HL-60 (cell line): ENCODE data around the gene GAMT.
A peak's percentile ranks its signal among the peaks of the same experiment; 100 is the strongest.
"Not testable (repeated sequence)": the region's sequence is repeated elsewhere in the genome, so short reads cannot be mapped to it uniquely, and the experiment has no call there.

Experiments used
- DNase-seq, 2 experiments: peaks; one replicate each; pipeline ENCODE4 v3.0.0-alpha.2; 2010 to 2020; ENCODE audit warnings: low read depth in 1 of 2, low spot score in 1 of 2
- H3K27ac ChIP-seq: fragments of 250-450 bp; sonication (Bioruptor Pico); replicated peaks from 2 replicates; pipeline ENCODE4 v1.5.1; 2020; ENCODE audit warnings: mild to moderate bottlenecking, moderate library complexity
- H3K27me3 ChIP-seq: fragments of 250-450 bp; sonication (Bioruptor Pico); 2 replicates; pipeline ENCODE4 v1.5.1; 2021; ENCODE audit warnings: mild to moderate bottlenecking, moderate library complexity; ENCODE audit not compliant: insufficient read depth, poor library complexity, severe bottlenecking
- H3K4me3 ChIP-seq: replicated peaks from 2 replicates; pipeline ENCODE4 v1.5.1; 2011; ENCODE audit warnings: mild to moderate bottlenecking, control low read depth, low read length; ENCODE audit not compliant: insufficient read depth
- GABPA ChIP-seq: IDR thresholded peaks from 2 replicates; pipeline ENCODE4 v1.6.1; 2012; ENCODE audit warnings: low read depth
- POLR2AphosphoS5 ChIP-seq: IDR thresholded peaks from 2 replicates; pipeline ENCODE4 v1.6.1; 2012; ENCODE audit warnings: low read depth
- SPI1 ChIP-seq: IDR thresholded peaks from 2 replicates; pipeline ENCODE4 v1.6.1; 2012; ENCODE audit warnings: low read depth, mild to moderate bottlenecking, borderline replicate concordance
- TF ChIP-seq, protein P1 (sequence below): IDR thresholded peaks from one replicate; pipeline ENCODE4 v1.5.1; 2011; ENCODE audit warnings: low read length, control low read depth, inconsistent platforms; ENCODE audit not compliant: insufficient read depth
- TF ChIP-seq, protein P2 (sequence below): IDR thresholded peaks from 2 replicates; pipeline ENCODE4 v1.6.1; 2012; ENCODE audit warnings: low read depth; ENCODE audit not compliant: insufficient replicate concordance

Gene GAMT

DNA sequence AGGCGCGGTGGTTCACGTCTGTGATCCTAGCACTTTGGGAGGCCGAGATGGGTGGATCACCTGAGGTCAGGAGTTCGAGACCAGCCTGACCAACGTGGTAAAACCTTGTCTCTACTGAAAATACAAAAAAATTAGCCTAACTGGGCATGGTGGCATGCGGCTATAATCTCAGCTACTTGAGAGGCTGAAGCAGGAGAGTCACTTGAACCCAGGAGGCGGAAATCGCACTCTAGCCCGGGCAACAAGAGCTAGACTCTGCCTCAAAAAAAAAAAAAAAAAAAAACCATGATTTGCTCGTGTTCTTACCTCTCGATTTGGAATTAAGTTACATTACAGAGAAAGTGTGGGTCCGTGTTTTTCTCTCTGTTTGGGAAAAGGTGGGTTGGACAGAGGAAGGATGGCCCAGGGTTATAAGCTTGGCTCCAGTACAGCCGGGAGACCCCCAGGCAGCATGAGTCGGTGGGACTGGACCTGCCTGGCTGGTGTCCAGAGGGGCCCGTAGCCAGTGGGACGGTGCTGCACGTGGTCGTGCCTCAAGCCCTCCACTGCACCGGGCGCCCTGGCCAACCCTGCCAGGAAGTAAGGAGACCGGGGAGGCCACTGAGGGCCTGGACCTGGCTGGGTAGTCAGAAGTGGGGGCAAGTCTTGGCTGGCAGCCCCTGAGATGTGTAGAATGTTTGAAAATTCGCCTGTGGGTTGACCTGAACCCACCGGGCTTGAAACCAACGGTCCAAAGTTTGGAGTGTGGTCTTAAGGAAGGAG is 40.5 kb upstream of the GAMT start:
- TF ChIP-seq POLR2AphosphoS5 (0 out of 2 replicates have a peak, but pooled peaks have one; percentile 16), GABPA (no peak)
- no peak overlapping the region for H3K4me3 ChIP-seq
- DNase-seq, result no peak
- peaks cover 7% of the 10 kb centered on the region for H3K27me3 ChIP-seq
- no peak overlapping the region for H3K27ac ChIP-seq

DNA sequence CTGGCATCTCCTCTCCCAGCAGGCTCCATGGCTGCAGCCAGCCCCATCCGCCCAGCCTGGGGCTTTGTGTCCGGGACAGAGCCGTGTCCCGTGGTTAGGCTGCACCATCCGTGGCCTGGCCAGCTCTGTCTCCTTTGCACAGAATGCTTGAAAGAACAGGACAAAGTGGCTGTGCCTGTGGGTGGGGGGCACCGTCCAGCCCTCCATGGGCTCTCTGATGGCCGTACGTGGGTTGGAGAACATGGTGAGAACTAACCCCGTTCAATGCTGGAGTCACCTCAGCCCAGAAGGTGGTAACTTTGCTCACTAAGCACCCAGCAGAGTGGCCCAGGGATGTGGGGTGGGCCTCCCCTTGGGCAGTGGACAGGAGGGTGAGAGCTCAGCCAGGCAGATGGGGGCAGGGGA is 39.7 kb upstream of the GAMT start:
- peaks cover 4% of the 10 kb centered on the region for H3K27me3 ChIP-seq
- no peak for DNase-seq
- TF ChIP-seq SPI1 (no peak), POLR2AphosphoS5 (no peak), GABPA (no peak)
- TF ChIP-seq, protein P1, sequence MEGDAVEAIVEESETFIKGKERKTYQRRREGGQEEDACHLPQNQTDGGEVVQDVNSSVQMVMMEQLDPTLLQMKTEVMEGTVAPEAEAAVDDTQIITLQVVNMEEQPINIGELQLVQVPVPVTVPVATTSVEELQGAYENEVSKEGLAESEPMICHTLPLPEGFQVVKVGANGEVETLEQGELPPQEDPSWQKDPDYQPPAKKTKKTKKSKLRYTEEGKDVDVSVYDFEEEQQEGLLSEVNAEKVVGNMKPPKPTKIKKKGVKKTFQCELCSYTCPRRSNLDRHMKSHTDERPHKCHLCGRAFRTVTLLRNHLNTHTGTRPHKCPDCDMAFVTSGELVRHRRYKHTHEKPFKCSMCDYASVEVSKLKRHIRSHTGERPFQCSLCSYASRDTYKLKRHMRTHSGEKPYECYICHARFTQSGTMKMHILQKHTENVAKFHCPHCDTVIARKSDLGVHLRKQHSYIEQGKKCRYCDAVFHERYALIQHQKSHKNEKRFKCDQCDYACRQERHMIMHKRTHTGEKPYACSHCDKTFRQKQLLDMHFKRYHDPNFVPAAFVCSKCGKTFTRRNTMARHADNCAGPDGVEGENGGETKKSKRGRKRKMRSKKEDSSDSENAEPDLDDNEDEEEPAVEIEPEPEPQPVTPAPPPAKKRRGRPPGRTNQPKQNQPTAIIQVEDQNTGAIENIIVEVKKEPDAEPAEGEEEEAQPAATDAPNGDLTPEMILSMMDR, result no peak
- TF ChIP-seq, protein P2, sequence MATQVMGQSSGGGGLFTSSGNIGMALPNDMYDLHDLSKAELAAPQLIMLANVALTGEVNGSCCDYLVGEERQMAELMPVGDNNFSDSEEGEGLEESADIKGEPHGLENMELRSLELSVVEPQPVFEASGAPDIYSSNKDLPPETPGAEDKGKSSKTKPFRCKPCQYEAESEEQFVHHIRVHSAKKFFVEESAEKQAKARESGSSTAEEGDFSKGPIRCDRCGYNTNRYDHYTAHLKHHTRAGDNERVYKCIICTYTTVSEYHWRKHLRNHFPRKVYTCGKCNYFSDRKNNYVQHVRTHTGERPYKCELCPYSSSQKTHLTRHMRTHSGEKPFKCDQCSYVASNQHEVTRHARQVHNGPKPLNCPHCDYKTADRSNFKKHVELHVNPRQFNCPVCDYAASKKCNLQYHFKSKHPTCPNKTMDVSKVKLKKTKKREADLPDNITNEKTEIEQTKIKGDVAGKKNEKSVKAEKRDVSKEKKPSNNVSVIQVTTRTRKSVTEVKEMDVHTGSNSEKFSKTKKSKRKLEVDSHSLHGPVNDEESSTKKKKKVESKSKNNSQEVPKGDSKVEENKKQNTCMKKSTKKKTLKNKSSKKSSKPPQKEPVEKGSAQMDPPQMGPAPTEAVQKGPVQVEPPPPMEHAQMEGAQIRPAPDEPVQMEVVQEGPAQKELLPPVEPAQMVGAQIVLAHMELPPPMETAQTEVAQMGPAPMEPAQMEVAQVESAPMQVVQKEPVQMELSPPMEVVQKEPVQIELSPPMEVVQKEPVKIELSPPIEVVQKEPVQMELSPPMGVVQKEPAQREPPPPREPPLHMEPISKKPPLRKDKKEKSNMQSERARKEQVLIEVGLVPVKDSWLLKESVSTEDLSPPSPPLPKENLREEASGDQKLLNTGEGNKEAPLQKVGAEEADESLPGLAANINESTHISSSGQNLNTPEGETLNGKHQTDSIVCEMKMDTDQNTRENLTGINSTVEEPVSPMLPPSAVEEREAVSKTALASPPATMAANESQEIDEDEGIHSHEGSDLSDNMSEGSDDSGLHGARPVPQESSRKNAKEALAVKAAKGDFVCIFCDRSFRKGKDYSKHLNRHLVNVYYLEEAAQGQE, result no peak
- H3K4me3 ChIP-seq, result no peak overlapping the region
- no peak overlapping the region for H3K27ac ChIP-seq

DNA sequence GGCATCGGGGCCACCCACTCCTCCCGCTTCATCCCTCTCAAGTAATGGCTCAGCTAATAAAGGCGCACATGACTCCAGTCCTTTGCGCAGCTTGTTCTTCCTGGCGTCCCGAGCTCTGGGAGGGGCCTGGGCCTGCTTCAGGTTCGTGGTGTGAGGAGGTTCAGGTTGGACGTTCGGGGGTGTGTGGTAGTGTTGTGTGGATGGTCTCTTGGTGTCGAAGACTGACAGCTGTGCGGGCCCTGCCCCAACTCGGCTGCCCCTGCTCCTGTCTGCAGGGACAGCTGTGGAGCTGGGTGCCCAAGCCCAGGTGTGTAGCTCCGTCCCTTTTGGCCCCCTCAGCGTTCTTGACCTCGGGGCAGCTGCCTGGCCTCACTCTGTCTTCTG is 39.1 kb upstream of the GAMT start:
- DNase-seq, result no peak
- peak overlapping the region; percentile 86 for H3K4me3 ChIP-seq
- TF ChIP-seq, protein P1, result no peak
- TF ChIP-seq GABPA (no peak), POLR2AphosphoS5 (no peak), SPI1 (no peak)
- TF ChIP-seq, protein P2, result no peak
- H3K27ac ChIP-seq, result no peak overlapping the region
- peaks cover 1% of the 10 kb centered on the region for H3K27me3 ChIP-seq

DNA sequence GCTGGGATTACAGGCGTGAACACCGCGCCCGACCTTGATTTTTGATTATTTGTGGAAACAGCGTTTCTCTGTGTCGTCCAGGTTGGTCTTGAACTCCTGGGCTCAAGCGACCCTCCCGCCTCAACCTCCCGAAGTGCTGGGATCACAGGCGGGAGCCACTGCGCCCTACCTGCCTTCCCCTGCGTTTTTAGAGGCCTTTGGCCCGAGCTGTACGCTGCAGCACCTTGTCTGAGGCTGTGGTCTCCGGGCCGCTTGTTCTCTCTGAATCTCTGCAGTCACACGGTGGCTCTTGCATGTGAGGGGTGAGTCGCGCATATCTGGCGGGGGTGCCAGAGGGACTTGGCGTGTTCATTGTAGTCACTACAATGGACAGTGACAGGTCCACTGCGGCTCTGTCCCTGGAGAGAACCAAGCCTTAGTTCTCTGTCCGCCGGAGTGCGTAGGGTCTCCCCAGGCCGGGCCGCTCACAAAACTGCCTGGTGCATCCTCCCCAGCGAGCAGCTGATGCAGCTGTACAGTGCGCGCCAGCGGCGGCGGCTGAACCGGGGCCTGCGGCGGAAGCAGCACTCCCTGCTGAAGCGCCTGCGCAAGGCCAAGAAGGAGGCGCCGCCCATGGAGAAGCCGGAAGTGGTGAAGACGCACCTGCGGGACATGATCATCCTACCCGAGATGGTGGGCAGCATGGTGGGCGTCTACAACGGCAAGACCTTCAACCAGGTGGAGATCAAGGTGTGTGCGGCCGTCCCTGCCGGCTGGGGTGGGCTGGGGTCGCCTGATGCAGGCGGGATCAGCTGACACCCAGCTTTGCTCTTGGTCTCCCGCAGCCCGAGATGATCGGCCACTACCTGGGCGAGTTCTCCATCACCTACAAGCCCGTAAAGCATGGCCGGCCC is 38.4 kb upstream of the GAMT start:
- H3K27me3 ChIP-seq, result not testable (repeated sequence)
- peak in 1 of 2 experiments; percentile 72 for DNase-seq
- peak; percentile 37 for TF ChIP-seq POLR2AphosphoS5
- Histone ChIP-seq H3K4me3 (peak overlapping the region; percentile 86), H3K27ac (peak overlapping the region; percentile 94)
